ENCODE measurements around the gene SRD5A3. TPM values are rescaled to one million over a fixed set of nuclear protein-coding genes. Genes with fewer than 3 reads are reported as not detected.
"Not testable (repeated sequence)": the region's sequence is repeated elsewhere in the genome, so short reads cannot be mapped to it uniquely, and the experiment has no call there.

The SRD5A3 gene
- total and polyA plus RNA-seq, 4 experiments from 2014 or later = 2.9 to 26.2 (median 6.7) TPM

DNA sequence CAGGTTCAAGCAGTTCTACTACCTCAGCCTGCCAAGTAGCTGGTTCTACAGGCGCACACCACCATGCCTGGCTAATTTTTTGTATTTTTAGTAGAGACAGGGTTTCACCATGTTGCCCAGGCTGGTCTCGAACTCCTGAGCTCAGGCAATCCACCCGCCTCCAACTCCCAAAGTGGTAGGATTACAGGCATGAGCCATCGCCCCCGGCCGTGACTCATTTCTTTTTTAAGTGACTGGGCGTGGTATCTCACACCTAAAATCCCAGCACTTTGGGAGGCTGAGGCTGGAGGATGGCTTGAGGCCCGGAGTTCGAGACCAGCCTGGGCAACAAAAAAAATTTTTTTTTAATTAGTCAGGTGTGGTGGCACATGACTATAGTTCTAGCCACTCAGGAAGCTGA lies 16.9 kb downstream of the SRD5A3 start:
- H3K4me1 Mint-ChIP-seq = peaks cover 0 to 10% (median 2%) of the 10 kb centered on the region in 4 donors
- H3K36me3 ChIP-seq (ENCODE audit: insufficient read depth, low read length); H3K4me1 ChIP-seq (ENCODE audit: insufficient read depth, low read length); H3K4me3 Mint-ChIP-seq; H3K4me3 ChIP-seq (ENCODE audit: low read length in 2 of 2); H3K27me3 ChIP-seq (ENCODE audit: insufficient read depth, low read length); H3K9me3 ChIP-seq (ENCODE audit: control insufficient read depth in 1 of 2, low read length in 2 of 2); H3K9me3 Mint-ChIP-seq; H3K27me3 Mint-ChIP-seq; intact Hi-C loops (cut with micrococcal nuclease); H3K27ac ChIP-seq (ENCODE audit: low read depth, low read length); H3K27ac Mint-ChIP-seq; DNase-seq: not testable (repeated sequence)
- CTCF ChIA-PET (ENCODE audit: partially characterized antibody) = interaction anchor here (1.2 to 5.2 kb wide), 2 partner anchors 17 to 64 kb away, joined by 3 to 38 read pairs; partner anchors contain the start of gene SRD5A3
- POLR2A ChIA-PET (ENCODE audit: partially characterized antibody) = interaction anchor here (0.8 kb wide), 1 partner anchor 90 kb away, joined by 3 read pairs; no protein-coding TSS in a partner anchor
- peaks cover 2 to 15% of the 10 kb centered on the region in 2 donors for H3K36me3 Mint-ChIP-seq

DNA sequence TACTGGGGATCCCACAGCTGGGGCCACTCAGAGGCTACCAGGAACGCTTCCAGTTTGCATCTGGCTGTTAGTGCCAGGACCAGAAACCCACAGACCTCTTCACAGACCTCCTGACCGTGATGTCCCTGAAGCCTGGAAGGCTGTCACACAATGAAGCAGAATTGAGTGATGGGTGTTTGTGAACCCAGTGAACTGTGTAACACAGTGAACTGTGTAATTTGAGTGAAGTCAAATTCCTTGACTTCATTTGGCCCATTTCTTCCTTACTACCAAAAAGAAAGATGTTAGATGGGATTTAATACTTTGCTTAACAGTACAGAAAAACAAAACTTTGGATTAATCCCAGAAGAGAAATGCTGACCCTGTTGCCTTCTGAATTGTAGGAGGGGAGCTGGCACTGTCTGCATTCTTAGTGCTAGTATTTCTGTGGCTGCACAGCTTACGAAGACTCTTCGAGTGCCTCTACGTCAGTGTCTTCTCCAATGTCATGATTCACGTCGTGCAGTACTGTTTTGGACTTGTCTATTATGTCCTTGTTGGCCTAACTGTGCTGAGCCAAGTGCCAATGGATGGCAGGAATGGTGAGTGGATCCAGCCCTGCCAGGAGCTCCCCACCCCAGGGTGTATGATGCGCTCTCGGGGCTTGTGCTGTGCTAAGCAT lies 17.8 kb downstream of the SRD5A3 start:
- no peaks in the 10 kb centered on the region for H3K36me3 ChIP-seq (ENCODE audit: insufficient read depth, low read length)
- DNase-seq = no peak
- no peak overlapping the region for H3K4me3 ChIP-seq (ENCODE audit: low read length in 2 of 2)
- no peaks in the 10 kb centered on the region for H3K9me3 ChIP-seq (ENCODE audit: control insufficient read depth in 1 of 2, low read length in 2 of 2)
- H3K4me1 Mint-ChIP-seq = peaks cover 0 to 6% (median 0%) of the 10 kb centered on the region in 4 donors
- intact Hi-C loops (cut with micrococcal nuclease) = no loop called here
- no peak overlapping the region for H3K27ac ChIP-seq (ENCODE audit: low read depth, low read length)
- no peaks in the 10 kb centered on the region for H3K4me1 ChIP-seq (ENCODE audit: insufficient read depth, low read length)
- H3K27me3 Mint-ChIP-seq = no peaks in the 10 kb centered on the region
- no peak overlapping the region for H3K27ac Mint-ChIP-seq
- H3K36me3 Mint-ChIP-seq = peaks cover 2 to 15% of the 10 kb centered on the region in 2 donors
- ChIA-PET CTCF (ENCODE audit: partially characterized antibody) (interaction anchor here (1.3 to 5.2 kb wide), 2 partner anchors 18 to 52 kb away, joined by 4 to 38 read pairs; partner anchors contain the start of gene SRD5A3), POLR2A (ENCODE audit: partially characterized antibody) (no interaction called here)
- no peak overlapping the region for H3K4me3 Mint-ChIP-seq
- no peaks in the 10 kb centered on the region for H3K27me3 ChIP-seq (ENCODE audit: insufficient read depth, low read length)
- H3K9me3 Mint-ChIP-seq = no peaks in the 10 kb centered on the region

DNA sequence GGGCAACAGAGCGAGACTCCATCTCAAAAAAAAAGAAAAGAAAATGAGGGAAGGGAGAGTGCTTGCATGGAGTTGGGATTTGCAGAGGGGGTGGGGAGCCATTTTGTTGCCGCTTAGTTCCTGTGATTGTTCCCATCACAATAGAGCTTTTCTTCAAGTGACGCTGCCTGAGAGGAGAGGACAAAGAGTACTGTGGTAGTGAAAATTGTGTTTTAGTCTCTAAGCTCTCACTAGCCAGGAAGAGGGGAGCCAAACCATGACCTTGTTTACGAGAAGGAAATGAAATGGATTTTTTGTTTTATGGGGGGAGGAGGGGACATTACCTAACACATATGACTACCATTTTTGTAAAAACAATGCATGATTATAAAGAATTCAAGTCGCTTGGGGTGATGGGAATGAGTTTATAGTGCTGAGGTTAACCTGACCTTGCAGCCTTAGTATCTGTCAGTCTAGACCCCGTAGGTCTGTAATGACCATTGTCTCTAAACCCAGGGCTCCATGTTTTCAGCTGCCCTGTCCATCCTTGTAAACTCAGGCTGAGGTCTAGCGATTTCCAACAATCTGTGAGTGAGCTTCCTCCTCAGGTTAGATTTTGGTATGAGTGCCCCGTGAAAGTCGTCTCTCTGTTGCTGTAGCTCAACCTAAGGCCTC lies 18.8 kb downstream of the SRD5A3 start:
- H3K9me3 ChIP-seq (ENCODE audit: control insufficient read depth in 1 of 2, low read length in 2 of 2) = no peaks in the 10 kb centered on the region
- DNase-seq = no peak
- no peaks in the 10 kb centered on the region for H3K27me3 ChIP-seq (ENCODE audit: insufficient read depth, low read length)
- Mint-ChIP-seq H3K27me3 (no peaks in the 10 kb centered on the region), H3K36me3 (peaks cover 2 to 17% of the 10 kb centered on the region in 2 donors), H3K27ac (no peak overlapping the region), H3K4me3 (no peak overlapping the region), H3K4me1 (no peaks in the 10 kb centered on the region), H3K9me3 (no peaks in the 10 kb centered on the region)
- ChIA-PET CTCF (ENCODE audit: partially characterized antibody) (interaction anchor here (1.1 to 1.3 kb wide), 2 partner anchors 10 to 53 kb away, joined by 3 to 4 read pairs; no protein-coding TSS in a partner anchor), POLR2A (ENCODE audit: partially characterized antibody) (no interaction called here)
- H3K27ac ChIP-seq (ENCODE audit: low read depth, low read length) = no peak overlapping the region
- no peak overlapping the region for H3K4me3 ChIP-seq (ENCODE audit: low read length in 2 of 2)
- no peaks in the 10 kb centered on the region for H3K4me1 ChIP-seq (ENCODE audit: insufficient read depth, low read length)
- intact Hi-C loops (cut with micrococcal nuclease) = no loop called here
- H3K36me3 ChIP-seq (ENCODE audit: insufficient read depth, low read length) = no peaks in the 10 kb centered on the region

DNA sequence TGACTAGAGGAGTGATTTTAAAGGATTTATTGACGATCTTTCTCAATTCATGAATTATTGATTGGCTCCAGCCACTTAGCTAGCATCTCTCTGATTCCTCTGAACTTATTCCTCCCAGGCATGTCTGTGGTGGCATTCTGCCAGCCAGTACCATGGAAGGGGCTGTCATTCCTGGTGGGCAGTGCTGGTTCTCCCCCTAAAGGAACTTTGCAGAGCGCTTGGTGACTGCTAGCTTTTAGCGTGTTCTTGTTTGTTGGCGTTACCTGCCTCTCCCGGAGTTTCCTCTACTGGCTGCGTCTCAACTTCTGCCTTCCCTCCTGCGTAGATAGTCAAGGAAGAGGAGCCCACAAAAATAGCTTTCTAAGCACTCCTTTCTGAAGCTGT lies 19.3 kb downstream of the SRD5A3 start:
- Histone ChIP-seq H3K4me1 (ENCODE audit: insufficient read depth, low read length) (no peaks in the 10 kb centered on the region), H3K9me3 (ENCODE audit: control insufficient read depth in 1 of 2, low read length in 2 of 2) (no peaks in the 10 kb centered on the region), H3K36me3 (ENCODE audit: insufficient read depth, low read length) (no peaks in the 10 kb centered on the region), H3K4me3 (ENCODE audit: low read length in 2 of 2) (no peak overlapping the region), H3K27me3 (ENCODE audit: insufficient read depth, low read length) (no peaks in the 10 kb centered on the region), H3K27ac (ENCODE audit: low read depth, low read length) (no peak overlapping the region)
- Mint-ChIP-seq H3K9me3 (no peaks in the 10 kb centered on the region), H3K27ac (no peak overlapping the region), H3K4me3 (no peak overlapping the region), H3K36me3 (peaks cover 2 to 22% of the 10 kb centered on the region in 2 donors), H3K4me1 (no peaks in the 10 kb centered on the region), H3K27me3 (no peaks in the 10 kb centered on the region)
- ChIA-PET POLR2A (ENCODE audit: partially characterized antibody) (no interaction called here), CTCF (ENCODE audit: partially characterized antibody) (interaction anchor here (1.1 kb wide), 1 partner anchor 10 kb away, joined by 3 read pairs; no protein-coding TSS in a partner anchor)
- DNase-seq = no peak
- intact Hi-C loops (cut with micrococcal nuclease) = no loop called here

DNA sequence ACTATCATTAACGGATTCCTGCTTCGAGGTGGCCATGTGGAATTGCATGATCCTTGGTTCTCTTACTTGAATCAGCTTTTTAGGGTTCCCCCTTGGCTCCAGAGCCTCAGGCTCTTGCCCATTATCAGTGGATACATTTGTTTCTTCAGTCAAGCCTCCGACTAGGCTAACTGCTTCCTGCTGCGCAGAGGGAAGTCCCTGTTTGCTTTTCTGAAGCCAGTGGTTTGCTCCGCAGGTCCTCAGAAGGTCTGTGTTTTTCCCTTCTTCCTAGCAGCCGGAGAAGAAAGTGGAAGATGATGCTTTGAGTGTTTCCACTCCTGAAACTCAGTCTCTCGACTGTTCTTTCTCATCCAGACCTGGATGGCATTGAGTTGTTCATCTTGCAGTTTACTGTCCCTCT lies 20.6 kb downstream of the SRD5A3 start:
- Histone ChIP-seq H3K4me3 (ENCODE audit: low read length in 2 of 2) (no peak overlapping the region), H3K4me1 (ENCODE audit: insufficient read depth, low read length) (no peaks in the 10 kb centered on the region), H3K27ac (ENCODE audit: low read depth, low read length) (no peak overlapping the region), H3K27me3 (ENCODE audit: insufficient read depth, low read length) (no peaks in the 10 kb centered on the region), H3K36me3 (ENCODE audit: insufficient read depth, low read length) (no peaks in the 10 kb centered on the region), H3K9me3 (ENCODE audit: control insufficient read depth in 1 of 2, low read length in 2 of 2) (no peaks in the 10 kb centered on the region)
- H3K27me3 Mint-ChIP-seq = no peaks in the 10 kb centered on the region
- H3K9me3 Mint-ChIP-seq = no peaks in the 10 kb centered on the region
- no peaks in the 10 kb centered on the region for H3K4me1 Mint-ChIP-seq
- ChIA-PET CTCF (ENCODE audit: partially characterized antibody) (no interaction called here), POLR2A (ENCODE audit: partially characterized antibody) (no interaction called here)
- intact Hi-C loops (cut with micrococcal nuclease) = no loop called here
- no peak overlapping the region for H3K27ac Mint-ChIP-seq
- no peak overlapping the region for H3K4me3 Mint-ChIP-seq
- no peak for DNase-seq
- peaks cover 2 to 22% of the 10 kb centered on the region in 2 donors for H3K36me3 Mint-ChIP-seq

DNA sequence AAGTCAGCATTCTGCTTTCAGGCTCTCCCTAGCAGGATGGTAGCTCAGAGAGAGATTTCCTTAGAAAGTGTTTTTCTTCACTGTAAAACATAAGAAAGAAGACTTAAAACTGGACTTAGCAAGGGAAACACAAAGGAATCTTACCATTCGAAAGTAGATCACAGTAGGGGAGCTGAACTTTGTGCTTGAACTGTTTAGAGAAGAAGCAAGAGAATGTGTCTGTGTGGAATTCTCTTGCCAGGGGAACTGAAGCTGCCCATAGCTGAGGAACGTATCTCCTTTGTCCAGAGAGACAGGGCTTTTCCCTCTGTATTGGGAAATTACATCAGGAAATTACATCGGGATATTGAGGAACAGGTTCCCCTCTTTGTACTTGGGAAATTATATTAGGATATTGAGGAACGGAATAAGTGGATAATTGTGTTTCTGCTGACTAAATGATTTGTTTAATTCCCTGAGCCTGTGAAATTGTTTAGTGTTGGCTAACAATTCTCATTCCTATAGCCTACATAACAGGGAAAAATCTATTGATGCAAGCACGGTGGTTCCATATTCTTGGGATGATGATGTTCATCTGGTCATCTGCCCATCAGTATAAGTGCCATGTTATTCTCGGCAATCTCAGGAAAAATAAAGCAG lies 21.2 kb downstream of the SRD5A3 start:
- Histone ChIP-seq H3K9me3 (ENCODE audit: control insufficient read depth in 1 of 2, low read length in 2 of 2) (no peaks in the 10 kb centered on the region), H3K27ac (ENCODE audit: low read depth, low read length) (no peak overlapping the region), H3K36me3 (ENCODE audit: insufficient read depth, low read length) (no peaks in the 10 kb centered on the region), H3K27me3 (ENCODE audit: insufficient read depth, low read length) (no peaks in the 10 kb centered on the region), H3K4me3 (ENCODE audit: low read length in 2 of 2) (no peak overlapping the region), H3K4me1 (ENCODE audit: insufficient read depth, low read length) (no peaks in the 10 kb centered on the region)
- peaks cover 2 to 22% of the 10 kb centered on the region in 2 donors for H3K36me3 Mint-ChIP-seq
- intact Hi-C loops (cut with micrococcal nuclease) = no loop called here
- H3K27me3 Mint-ChIP-seq = no peaks in the 10 kb centered on the region
- no peak overlapping the region for H3K27ac Mint-ChIP-seq
- H3K9me3 Mint-ChIP-seq = no peaks in the 10 kb centered on the region
- H3K4me1 Mint-ChIP-seq = no peaks in the 10 kb centered on the region
- no peak overlapping the region for H3K4me3 Mint-ChIP-seq
- CTCF ChIA-PET (ENCODE audit: partially characterized antibody) = interaction anchor here (1.6 kb wide), 1 partner anchor 22 kb away, joined by 8 read pairs; the partner anchor contains the start of gene SRD5A3
- no peak for DNase-seq
- POLR2A ChIA-PET (ENCODE audit: partially characterized antibody) = no interaction called here

DNA sequence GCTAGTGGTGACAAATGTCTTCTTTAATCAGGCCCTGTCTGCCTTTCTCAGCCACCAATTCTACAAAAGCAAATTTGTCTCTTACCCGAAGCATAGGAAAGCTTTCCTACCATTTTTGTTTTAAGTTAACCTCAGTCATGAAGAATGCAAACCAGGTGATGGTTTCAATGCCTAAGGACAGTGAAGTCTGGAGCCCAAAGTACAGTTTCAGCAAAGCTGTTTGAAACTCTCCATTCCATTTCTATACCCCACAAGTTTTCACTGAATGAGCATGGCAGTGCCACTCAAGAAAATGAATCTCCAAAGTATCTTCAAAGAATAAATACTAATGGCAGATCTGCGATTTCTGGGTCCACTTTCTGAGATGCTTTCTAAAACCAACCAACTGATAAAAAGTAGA lies 23.9 kb downstream of the SRD5A3 start:
- DNase-seq = no peak
- ChIA-PET CTCF (ENCODE audit: partially characterized antibody) (no interaction called here), POLR2A (ENCODE audit: partially characterized antibody) (no interaction called here)
- Mint-ChIP-seq H3K4me3 (no peak overlapping the region), H3K36me3 (peaks cover 0 to 16% of the 10 kb centered on the region in 2 donors), H3K9me3 (no peaks in the 10 kb centered on the region), H3K27ac (no peak overlapping the region), H3K27me3 (no peaks in the 10 kb centered on the region), H3K4me1 (no peaks in the 10 kb centered on the region)
- intact Hi-C loops (cut with micrococcal nuclease) = no loop called here
- Histone ChIP-seq H3K4me1 (ENCODE audit: insufficient read depth, low read length) (no peaks in the 10 kb centered on the region), H3K4me3 (ENCODE audit: low read length in 2 of 2) (no peak overlapping the region), H3K27me3 (ENCODE audit: insufficient read depth, low read length) (no peaks in the 10 kb centered on the region), H3K9me3 (ENCODE audit: control insufficient read depth in 1 of 2, low read length in 2 of 2) (no peaks in the 10 kb centered on the region), H3K36me3 (ENCODE audit: insufficient read depth, low read length) (no peaks in the 10 kb centered on the region), H3K27ac (ENCODE audit: low read depth, low read length) (no peak overlapping the region)

Measured in CD4-positive, alpha-beta memory T cell (primary cell).